ENCODE data around the gene FBXL14. TPM values are rescaled to one million over a fixed set of nuclear protein-coding genes. Genes with fewer than 3 reads are reported as not detected.
A peak's percentile ranks its signal among the peaks of the same experiment; 100 is the strongest.

Gene FBXL14
- total and polyA plus RNA-seq, 9 donors, result 1.3 to 16.2 (median 10.8) TPM

DNA sequence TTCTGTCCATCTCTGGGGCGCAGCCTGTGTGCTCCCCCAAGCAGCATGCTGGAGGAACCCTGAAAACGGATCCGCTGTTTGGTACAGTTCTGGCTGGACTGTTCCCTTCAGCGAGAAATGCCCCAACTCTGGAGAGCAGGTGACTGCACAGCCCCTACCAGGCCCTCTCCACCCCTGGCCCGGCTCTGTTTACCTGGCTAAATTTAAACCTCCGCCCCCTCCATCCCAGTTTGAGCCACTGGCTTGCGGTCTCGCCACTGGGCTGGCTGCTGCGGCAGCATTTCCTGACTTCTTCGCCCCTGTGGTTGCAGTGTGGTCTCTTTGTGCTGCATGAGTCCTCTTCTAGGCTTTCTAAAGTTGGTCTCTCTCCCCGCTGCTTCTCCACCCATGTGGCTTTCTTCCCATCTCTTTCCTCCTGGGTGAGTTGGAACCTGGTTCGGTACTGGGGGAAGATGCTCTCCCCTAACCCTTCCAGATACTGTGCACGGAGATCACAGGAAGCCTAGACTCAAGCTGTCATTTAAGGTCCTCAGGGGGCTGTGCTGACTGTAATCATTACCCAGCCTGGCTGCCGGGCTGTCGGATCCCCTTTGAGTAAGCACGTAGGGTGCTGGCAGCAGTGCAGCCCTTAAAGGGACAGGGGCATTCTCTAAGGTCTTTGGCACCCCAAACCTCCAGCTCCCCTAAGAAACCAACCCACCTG is 60.6 kb downstream of the FBXL14 start:
- no peaks in the 10 kb centered on the region for H3K27me3 ChIP-seq
- intact Hi-C loops (cut with DNase I), result loop anchor here in 2 of 4 donors (5.0 kb wide), 1 partner anchor 44 kb away; no protein-coding TSS in a partner anchor

DNA sequence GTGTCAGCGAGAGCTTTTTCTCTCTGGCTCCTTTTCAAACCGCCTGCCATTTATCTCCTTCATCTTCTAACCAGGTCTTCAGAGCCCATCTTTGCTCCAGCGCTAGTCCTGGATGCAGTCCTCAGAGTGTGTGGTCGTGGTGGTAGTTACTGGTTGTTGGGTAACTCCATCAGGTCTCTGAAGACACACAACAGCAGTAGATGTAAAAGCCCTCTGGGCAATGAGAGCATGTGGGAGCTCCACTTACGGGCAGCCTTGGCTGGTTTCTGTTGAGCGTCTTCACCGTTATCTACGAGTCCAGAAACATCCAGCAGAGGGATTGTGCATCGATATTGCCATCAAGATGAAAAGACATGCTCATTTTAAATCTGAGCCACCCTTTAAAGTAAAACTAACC is 61.2 kb downstream of the FBXL14 start:
- no peak overlapping the region for H3K4me3 ChIP-seq
- peak overlapping the region in 1 of 2 donors; percentile 46 for H3K27ac ChIP-seq
- peaks cover 2% of the 10 kb centered on the region for H3K4me1 ChIP-seq (ENCODE audit: insufficient read depth)
- no peaks in the 10 kb centered on the region for H3K27me3 ChIP-seq
- no peak for TF ChIP-seq EP300 (IDR thresholded peaks at IDR 0.05)
- TF ChIP-seq CTCF (IDR thresholded peaks at IDR 0.05), result no peak
- TF ChIP-seq POLR2A (IDR thresholded peaks at IDR 0.05), result no peak
- intact Hi-C loops (cut with DNase I), result loop anchor here in 2 of 4 donors (5.0 kb wide), 1 partner anchor 44 kb away; no protein-coding TSS in a partner anchor
- WGBS, 3 donors, result 55 to 72% (median 56%) methylated on average over 9 of the region's 9 CpGs
- no peaks in the 10 kb centered on the region for H3K36me3 ChIP-seq
- no peaks in the 10 kb centered on the region for H3K9me3 ChIP-seq
- DNase-seq, result no peak

More for the DNA sequence above, 60.6 kb downstream of the FBXL14 start:
- TF ChIP-seq POLR2A (IDR thresholded peaks at IDR 0.05) (no peak), EP300 (IDR thresholded peaks at IDR 0.05) (no peak), CTCF (IDR thresholded peaks at IDR 0.05) (no peak)
- no peaks in the 10 kb centered on the region for H3K36me3 ChIP-seq
- no peaks in the 10 kb centered on the region for H3K9me3 ChIP-seq
- peak overlapping the region in 1 of 2 donors; percentile 46 for H3K27ac ChIP-seq
- WGBS, 3 donors, result 67 to 77% (median 68%) methylated on average over 16 of the region's 16 CpGs
- DNase-seq, result no peak
- H3K4me3 ChIP-seq, result no peak overlapping the region
- peaks cover 2% of the 10 kb centered on the region for H3K4me1 ChIP-seq (ENCODE audit: insufficient read depth)

GRCh38 chr12:1532375-1533165 is 61.8 kb downstream of the FBXL14 start:
- Histone ChIP-seq H3K9me3 (no peaks in the 10 kb centered on the region), H3K27ac (peak overlapping the region in 1 of 2 donors; percentile 46), H3K36me3 (no peaks in the 10 kb centered on the region), H3K27me3 (no peaks in the 10 kb centered on the region), H3K4me1 (ENCODE audit: insufficient read depth) (peaks cover 2% of the 10 kb centered on the region), H3K4me3 (no peak overlapping the region)
- DNase-seq, result no peak
- intact Hi-C loops (cut with DNase I), result loop anchor here in 2 of 4 donors (5.0 kb wide), 1 partner anchor 45 kb away; no protein-coding TSS in a partner anchor
- TF ChIP-seq EP300 (IDR thresholded peaks at IDR 0.05), result no peak
- WGBS, 3 donors, result 60 to 81% (median 78%) methylated on average over 11 of the region's 11 CpGs

GRCh38 chr12:1531654-1532374 is 62.6 kb downstream of the FBXL14 start:
- no peak for DNase-seq
- intact Hi-C loops (cut with DNase I), result loop anchor here in 2 of 4 donors (5.0 kb wide), 1 partner anchor 45 kb away; no protein-coding TSS in a partner anchor
- Histone ChIP-seq H3K27me3 (no peaks in the 10 kb centered on the region), H3K4me3 (no peak overlapping the region), H3K9me3 (no peaks in the 10 kb centered on the region), H3K4me1 (ENCODE audit: insufficient read depth) (peaks cover 2% of the 10 kb centered on the region), H3K36me3 (no peaks in the 10 kb centered on the region), H3K27ac (peak overlapping the region in 1 of 2 donors; percentile 68)
- 71 to 80% (median 76%) methylated on average over 26 of the region's 26 CpGs for WGBS, 3 donors
- TF ChIP-seq POLR2A (IDR thresholded peaks at IDR 0.05) (no peak), CTCF (IDR thresholded peaks at IDR 0.05) (no peak), EP300 (IDR thresholded peaks at IDR 0.05) (no peak)

All from ovary (tissue), 9 donors.